Retinal pigment epithelial cell (primary cell): Measurements from ENCODE around the gene LMNTD2.
"Not testable (repeated sequence)": the region's sequence is repeated elsewhere in the genome, so short reads cannot be mapped to it uniquely, and the experiment has no call there.

Experiments used
- DNase-seq: peaks from one replicate; pipeline ENCODE4 v3.0.0-alpha.2; 2010; ENCODE audit warnings: low read depth
- H3K4me3 ChIP-seq: 2 replicates; pipeline ENCODE4 v1.5.1; 2011; ENCODE audit warnings: mild to moderate bottlenecking, low read length, control low read depth, moderate library complexity
- TF ChIP-seq, protein P1 (sequence below): conservative IDR thresholded peaks from 2 replicates; pipeline ENCODE4 v1.5.1; 2011; ENCODE audit warnings: low read depth, low read length, control low read depth, inconsistent platforms

Gene LMNTD2

DNA sequence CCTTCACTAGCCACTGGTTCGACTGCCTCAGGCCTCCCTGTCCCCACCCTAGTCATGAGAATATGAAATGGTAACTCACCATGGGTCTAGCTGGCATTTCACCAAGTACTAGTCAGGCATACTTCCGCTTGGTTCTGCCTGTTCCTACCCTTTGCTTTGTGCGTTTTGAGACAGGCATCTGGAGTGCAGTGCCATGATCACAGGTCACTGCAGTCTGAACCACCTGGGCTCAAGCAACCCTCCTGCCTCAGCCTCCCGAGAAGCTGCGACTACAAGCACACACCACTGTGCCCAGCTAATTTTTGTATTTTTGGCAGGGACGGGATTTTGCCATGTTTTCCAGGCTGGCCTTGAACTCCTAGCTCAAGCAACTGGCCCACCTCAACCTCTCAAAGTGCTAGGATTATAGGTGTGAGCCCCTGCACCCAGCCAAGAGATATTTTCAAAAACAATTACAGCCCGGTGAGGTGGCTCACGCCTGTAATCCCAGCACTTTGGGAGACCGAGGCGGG is 39.3 kb downstream of the LMNTD2 start:
- no peak overlapping the region for H3K4me3 ChIP-seq
- no peak for DNase-seq
- TF ChIP-seq, protein P1, sequence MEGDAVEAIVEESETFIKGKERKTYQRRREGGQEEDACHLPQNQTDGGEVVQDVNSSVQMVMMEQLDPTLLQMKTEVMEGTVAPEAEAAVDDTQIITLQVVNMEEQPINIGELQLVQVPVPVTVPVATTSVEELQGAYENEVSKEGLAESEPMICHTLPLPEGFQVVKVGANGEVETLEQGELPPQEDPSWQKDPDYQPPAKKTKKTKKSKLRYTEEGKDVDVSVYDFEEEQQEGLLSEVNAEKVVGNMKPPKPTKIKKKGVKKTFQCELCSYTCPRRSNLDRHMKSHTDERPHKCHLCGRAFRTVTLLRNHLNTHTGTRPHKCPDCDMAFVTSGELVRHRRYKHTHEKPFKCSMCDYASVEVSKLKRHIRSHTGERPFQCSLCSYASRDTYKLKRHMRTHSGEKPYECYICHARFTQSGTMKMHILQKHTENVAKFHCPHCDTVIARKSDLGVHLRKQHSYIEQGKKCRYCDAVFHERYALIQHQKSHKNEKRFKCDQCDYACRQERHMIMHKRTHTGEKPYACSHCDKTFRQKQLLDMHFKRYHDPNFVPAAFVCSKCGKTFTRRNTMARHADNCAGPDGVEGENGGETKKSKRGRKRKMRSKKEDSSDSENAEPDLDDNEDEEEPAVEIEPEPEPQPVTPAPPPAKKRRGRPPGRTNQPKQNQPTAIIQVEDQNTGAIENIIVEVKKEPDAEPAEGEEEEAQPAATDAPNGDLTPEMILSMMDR: no peak

DNA sequence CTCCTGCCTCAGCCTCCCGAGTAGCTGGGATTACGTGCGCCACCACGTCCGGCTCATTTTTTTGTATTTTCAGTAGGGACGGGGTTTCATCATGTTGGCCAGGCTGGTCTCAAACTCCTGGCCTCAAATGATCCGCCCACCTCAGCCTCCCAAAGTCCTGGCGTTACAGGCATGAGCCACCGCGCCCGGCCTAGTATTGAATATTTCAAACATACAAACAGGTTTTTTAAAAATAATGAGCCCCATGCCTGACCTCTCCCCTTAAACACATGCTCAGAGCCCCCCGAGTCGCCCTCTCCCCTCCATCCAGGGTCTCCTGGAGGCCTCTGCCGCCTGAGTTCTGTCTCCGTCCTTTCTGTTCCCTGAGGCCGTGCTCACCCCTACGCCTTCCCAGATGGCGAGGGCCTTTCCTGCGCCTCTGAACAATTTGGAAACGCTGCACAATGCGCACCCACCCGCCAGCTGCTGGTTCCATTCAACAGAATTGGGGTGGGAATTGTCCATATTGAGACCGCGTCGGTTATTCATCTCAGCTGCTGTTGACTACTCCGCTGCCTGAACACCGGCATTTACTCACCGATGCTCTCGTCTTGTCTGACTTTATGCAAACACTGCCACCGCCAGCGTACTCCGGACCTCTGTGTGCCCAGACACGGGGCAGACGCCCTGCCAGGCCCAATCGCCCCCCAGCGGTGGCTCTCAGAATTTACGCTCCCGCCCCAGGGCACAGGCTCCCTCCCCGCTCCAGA is 39.9 kb downstream of the LMNTD2 start:
- TF ChIP-seq, protein P1: no peak
- H3K4me3 ChIP-seq: no peak overlapping the region
- DNase-seq: no peak

DNA sequence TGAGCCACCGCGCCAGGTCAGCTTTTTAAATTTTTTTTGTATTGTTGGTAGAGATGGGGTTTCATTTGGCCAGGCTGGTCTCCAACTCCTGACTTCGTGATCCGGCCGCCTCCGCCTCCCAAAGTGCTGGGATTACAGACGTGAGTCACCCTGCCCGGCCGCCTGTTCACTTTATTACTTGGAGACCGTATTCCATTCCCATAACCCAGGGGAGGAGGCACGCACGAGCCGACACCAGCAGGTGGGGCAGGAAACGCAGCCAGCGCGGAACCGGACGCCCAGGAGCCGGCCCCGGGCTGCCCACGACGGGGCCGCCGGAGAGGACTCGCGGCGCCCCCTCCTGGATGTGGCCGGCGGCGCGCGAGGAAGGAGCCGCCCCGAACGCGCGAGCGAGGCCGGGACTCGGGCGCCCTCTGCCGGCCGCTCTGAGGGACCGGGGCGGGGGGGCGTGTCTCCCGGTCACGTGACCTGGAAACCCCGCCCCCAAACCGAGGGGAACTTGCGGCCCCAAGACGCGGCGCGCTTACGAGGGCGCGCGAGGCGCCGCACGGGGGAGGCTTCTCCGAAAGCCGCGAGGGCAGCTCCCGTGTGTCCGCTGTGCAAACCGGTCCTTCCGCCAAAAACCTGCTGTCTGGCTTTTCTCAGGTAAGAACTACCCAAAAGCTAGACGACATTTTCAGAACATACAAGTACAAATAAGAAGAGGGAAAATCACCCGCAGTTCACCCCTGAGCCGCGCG is 41.9 kb downstream of the LMNTD2 start:
- peak; percentile 95 for DNase-seq
- TF ChIP-seq, protein P1: peak; percentile 63
- H3K4me3 ChIP-seq: peak overlapping the region; percentile 39

DNA sequence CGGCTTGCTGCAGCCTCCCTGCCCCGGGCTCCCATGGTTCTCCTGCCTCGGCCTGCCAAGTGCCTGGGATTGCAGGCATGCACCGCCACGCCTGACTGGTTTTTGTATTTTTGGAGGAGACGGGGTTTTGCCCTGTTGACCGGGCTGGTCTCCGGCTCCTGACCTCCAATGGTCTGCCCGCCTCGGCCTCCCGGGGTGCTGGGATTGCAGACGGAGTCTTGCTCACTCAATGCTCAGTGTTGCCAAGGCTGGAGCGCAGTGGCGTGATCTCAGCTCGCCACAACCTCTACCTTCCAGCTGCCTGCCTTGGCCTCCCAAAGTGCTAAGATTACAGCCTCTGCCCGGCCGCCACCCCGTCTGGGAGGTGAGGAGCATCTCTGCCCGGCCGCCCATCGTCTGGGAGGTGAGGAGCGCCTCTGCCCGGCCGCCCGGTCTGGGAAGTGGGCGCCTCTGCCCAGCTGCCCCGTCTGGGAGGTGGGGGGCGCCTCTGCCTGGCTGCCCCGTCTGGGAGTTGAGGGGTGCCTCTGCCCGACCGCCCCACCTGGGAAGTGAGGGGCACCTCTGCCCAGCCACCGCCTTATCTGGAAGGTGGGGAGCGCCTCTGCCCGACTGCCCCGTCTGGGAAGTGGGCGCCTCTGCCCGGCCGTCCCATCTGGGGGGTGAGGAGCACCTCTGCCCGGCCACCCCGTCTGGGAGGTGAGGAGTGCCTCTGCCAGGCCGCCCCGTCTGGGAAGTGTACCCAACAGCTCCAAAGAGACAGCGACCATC is 43.4 kb downstream of the LMNTD2 start:
- DNase-seq, H3K4me3 ChIP-seq: not testable (repeated sequence)

DNA sequence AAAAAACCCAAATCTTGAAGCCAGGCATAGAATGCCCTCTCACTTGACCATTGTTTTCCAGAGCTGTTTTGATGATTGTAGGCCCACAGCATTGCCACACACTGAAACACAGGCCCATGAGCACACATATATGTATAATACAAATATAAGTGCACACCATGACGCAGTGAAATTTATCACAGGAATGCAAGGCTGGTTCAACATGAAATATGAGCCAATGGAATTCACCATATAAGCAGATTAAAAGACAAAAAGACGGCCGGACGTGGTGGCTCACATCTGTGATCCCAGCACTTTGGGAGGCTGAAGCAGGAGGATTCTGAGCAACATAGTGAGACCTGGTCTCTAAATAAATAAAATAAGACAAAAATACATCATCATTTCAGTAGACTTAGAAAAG is 44.1 kb downstream of the LMNTD2 start:
- DNase-seq: no peak
- H3K4me3 ChIP-seq: no peak overlapping the region
- TF ChIP-seq, protein P1: no peak

DNA sequence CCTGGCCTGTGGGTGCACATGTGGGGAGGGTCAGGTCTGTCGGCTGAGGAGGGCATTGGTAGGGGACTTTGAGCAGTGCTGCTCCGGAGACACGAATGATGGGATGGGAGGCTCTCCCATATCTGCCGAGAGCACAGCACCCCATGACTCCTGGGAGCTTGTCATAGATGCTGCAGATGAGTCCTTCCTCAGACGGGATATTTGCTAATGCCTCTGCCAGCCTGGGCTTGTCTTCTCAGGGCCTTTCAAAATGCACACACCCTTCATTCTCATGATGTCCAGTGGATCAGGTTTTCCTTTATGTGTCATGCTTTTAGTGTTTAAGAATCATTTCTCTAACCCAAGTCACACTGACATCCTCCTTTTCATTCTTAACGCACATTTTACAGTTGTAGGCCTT is 45.4 kb downstream of the LMNTD2 start:
- DNase-seq: no peak
- no peak overlapping the region for H3K4me3 ChIP-seq
- TF ChIP-seq, protein P1: no peak

DNA sequence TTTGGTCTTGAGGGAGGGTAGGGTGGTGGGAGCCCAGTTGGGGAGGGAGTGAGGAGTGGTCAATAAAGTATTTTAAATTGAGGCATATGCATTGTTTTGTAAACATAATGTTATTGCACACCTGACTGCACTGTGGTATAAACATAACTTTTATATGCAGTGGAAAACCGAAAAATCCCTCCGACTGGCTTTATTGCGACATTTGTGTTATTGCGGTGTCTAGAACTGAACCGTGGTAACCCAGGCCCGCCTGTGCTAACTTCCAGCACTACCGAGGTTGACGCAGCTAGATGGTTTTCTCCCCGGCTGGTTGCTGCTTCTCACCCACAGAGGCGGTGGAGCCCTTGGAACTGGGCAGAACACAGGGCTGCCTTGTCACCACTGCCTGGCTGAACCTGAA is 45.9 kb downstream of the LMNTD2 start:
- no peak overlapping the region for H3K4me3 ChIP-seq
- TF ChIP-seq, protein P1: no peak
- no peak for DNase-seq
